Transverse colon (tissue), 4 donors: ENCODE measurements around the gene ABL1. TPM values are rescaled to one million over a fixed set of nuclear protein-coding genes. Genes with fewer than 3 reads are reported as not detected.

Experiments
- DNase-seq: peaks from one replicate; pipeline ENCODE4 v3.0.0-alpha.2; 2019
- H3K27ac ChIP-seq, 4 donors: fragments of 200-600 bp; sonication (generic); 2 replicates each; pipeline ENCODE4 v1.5.1; 2016 to 2018; ENCODE audit warnings: inconsistent platforms in 4 of 4
- H3K27me3 ChIP-seq: fragments of 200-600 bp; sonication (generic); 2 replicates; pipeline ENCODE4 v1.5.1; 2017; ENCODE audit warnings: inconsistent platforms
- H3K36me3 ChIP-seq, 4 donors: fragments of 200-600 bp; sonication (generic); 2 replicates each; pipeline ENCODE4 v1.5.1; 2017 to 2019; ENCODE audit warnings: inconsistent platforms in 4 of 4
- H3K4me1 ChIP-seq, 4 donors: fragments of 200-600 bp; sonication (generic); 2 replicates each; pipeline ENCODE4 v1.5.1; 2017 to 2020; ENCODE audit warnings: inconsistent platforms in 4 of 4
- H3K4me3 ChIP-seq, 4 donors: fragments of 200-600 bp; sonication (generic); 1 replicate in 1 of 4; 2 replicates in 3 of 4; pipeline versions ENCODE4 v1.5.1 to v1.6.1; 2017 to 2019; ENCODE audit warnings: inconsistent platforms in 4 of 4
- H3K9me3 ChIP-seq, 2 donors: fragments of 200-600 bp; sonication (generic); 2 replicates each; pipeline ENCODE4 v1.5.1; 2017 to 2019; ENCODE audit warnings: inconsistent platforms in 2 of 2
- CTCF ChIP-seq, 5 experiments: fragments of 200-600 bp in 3 of 5; fragments of 450-650 bp in 2 of 5; sonication (generic) in 3 of 5; IDR thresholded peaks; 1 replicate in 2 of 5; 2 replicates in 3 of 5; pipeline ENCODE4 v1.5.1; 2016 to 2017; ENCODE audit warnings: antibody characterized with exemption in 5 of 5, inconsistent platforms in 3 of 5, mild to moderate bottlenecking in 2 of 5, moderate library complexity in 1 of 5
- EP300 ChIP-seq: sonication (generic); formaldehyde crosslinking; IDR thresholded peaks from one replicate; pipeline ENCODE4 v1.6.1; 2017; ENCODE audit warnings: antibody characterized with exemption, low read depth
- POLR2A ChIP-seq: fragments of 450-650 bp; IDR thresholded peaks from one replicate; pipeline ENCODE4 v1.6.1; 2016; ENCODE audit warnings: antibody characterized with exemption, mild to moderate bottlenecking, moderate library complexity
- POLR2AphosphoS5 ChIP-seq, 3 donors: sonication (generic); formaldehyde crosslinking; IDR thresholded peaks; one replicate each; pipeline ENCODE4 v1.6.1; 2016; ENCODE audit warnings: antibody characterized with exemption in 3 of 3
- WGBS, 2 donors: methylation state at CpG; one replicate each; pipeline ENCODE4 v1.1.5; 2018; ENCODE audit warnings: low coverage in 1 of 2; 5-methylcytosine and 5-hydroxymethylcytosine counted together
- in situ Hi-C, 4 donors: fragments of 200-750 bp; cut with MboI; loops; one replicate each; pipeline versions ENCODE4 v1.15.0 to v1.15.1; 2017; ENCODE audit warnings: low sequenced_read_pairs in 3 of 4, low pct_ligation_motif_present in 1 of 4, low pct_unique_long_range_greater_than_20kb in 1 of 4
- intact Hi-C: fragments of 100-400 bp; cut with DNase I; formaldehyde crosslinking; loops from one replicate; pipeline ENCODE4 v1.15.1; 2023; ENCODE audit warnings: low total_unique reads
- total RNA-seq, 4 donors: library from RNA; depleted of rRNA; stranded (reverse); fragments of >200 nt; gene quantifications; one replicate each; pipeline ENCODE4 v1.1.0, GENCODE V29; 2016

Gene ABL1
- total RNA-seq, 4 donors from 2014 or later: 66.9 to 97.1 (median 81.8) TPM

GRCh38 chr9:130890124-130890523 lies 55.1 kb downstream of the ABL1 start:
- Histone ChIP-seq H3K9me3 (no peaks in the 10 kb centered on the region), H3K36me3 (peaks cover 0 to 39% (median 17%) of the 10 kb centered on the region in 4 donors), H3K4me1 (peaks cover 0 to 19% (median 11%) of the 10 kb centered on the region in 4 donors), H3K27ac (no peak overlapping the region), H3K4me3 (no peak overlapping the region), H3K27me3 (no peaks in the 10 kb centered on the region)
- WGBS, 2 donors: 80 to 85% methylated on average over 1 to 9 of the region's 9 CpGs
- in situ Hi-C loops: no loop called here
- intact Hi-C loops: no loop called here
- TF ChIP-seq CTCF (IDR thresholded peaks at IDR 0.05) (no peak), POLR2A (no peak), POLR2AphosphoS5 (IDR thresholded peaks at IDR 0.05) (no peak), EP300 (no peak)
- DNase-seq: no peak

GRCh38 chr9:130890870-130891687 lies 56.0 kb downstream of the ABL1 start:
- TF ChIP-seq POLR2A (no peak), POLR2AphosphoS5 (IDR thresholded peaks at IDR 0.05) (no peak), CTCF (IDR thresholded peaks at IDR 0.05) (no peak), EP300 (no peak)
- no peaks in the 10 kb centered on the region for H3K9me3 ChIP-seq
- no peaks in the 10 kb centered on the region for H3K27me3 ChIP-seq
- peaks cover 0 to 20% (median 13%) of the 10 kb centered on the region in 4 donors for H3K4me1 ChIP-seq
- in situ Hi-C loops (no loop called here), intact Hi-C loops (no loop called here)
- 91% methylated on average over 20 of the region's 20 CpGs; no CpG with 5 or more reads in 1 of the 2 donors for WGBS, 2 donors
- H3K4me3 ChIP-seq: no peak overlapping the region
- H3K36me3 ChIP-seq: peaks cover 0 to 29% (median 12%) of the 10 kb centered on the region in 4 donors
- no peak overlapping the region for H3K27ac ChIP-seq
- DNase-seq: no peak

- Histone ChIP-seq H3K4me3 (no peak overlapping the region), H3K4me1 (peaks cover 0 to 20% (median 13%) of the 10 kb centered on the region in 4 donors), H3K27me3 (no peaks in the 10 kb centered on the region), H3K27ac (no peak overlapping the region), H3K9me3 (no peaks in the 10 kb centered on the region), H3K36me3 (peaks cover 0 to 24% (median 9%) of the 10 kb centered on the region in 4 donors)
- 74% methylated on average over 18 of the region's 18 CpGs; no CpG with 5 or more reads in 1 of the 2 donors for WGBS, 2 donors
- in situ Hi-C loops: no loop called here
- intact Hi-C loops: no loop called here
- no peak for TF ChIP-seq POLR2A
- no peak for TF ChIP-seq CTCF (IDR thresholded peaks at IDR 0.05)
- no peak for DNase-seq
These were observed 56.8 kb downstream of the ABL1 start for GRCh38 chr9:130891688-130892476.
